Measurements from ENCODE around the gene VTN.

VTN gene

DNA sequence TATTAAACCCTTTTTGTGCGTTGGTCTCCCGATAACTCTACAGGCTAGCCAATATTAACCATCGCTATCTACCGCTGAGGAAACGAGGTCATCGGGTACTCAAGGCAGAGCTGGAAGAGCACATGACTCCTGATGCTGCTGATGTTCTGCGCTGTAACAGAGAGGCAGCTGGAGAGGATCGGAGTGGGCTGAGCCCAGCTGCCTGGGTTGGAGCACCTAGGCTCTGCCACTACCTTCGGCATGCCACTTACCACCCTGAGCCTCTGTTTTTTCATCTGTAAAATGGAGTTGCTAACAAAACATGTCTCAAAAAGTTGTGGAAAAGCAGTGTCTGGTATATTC is 36.3 kb upstream of the VTN start:
- H3K27ac ChIP-seq, result peak overlapping the region; percentile 83
- TF ChIP-seq ZFX (IDR thresholded peaks at IDR 0.05) (no peak), CTCF (conservative IDR thresholded peaks at IDR 0.05) (no peak)

DNA sequence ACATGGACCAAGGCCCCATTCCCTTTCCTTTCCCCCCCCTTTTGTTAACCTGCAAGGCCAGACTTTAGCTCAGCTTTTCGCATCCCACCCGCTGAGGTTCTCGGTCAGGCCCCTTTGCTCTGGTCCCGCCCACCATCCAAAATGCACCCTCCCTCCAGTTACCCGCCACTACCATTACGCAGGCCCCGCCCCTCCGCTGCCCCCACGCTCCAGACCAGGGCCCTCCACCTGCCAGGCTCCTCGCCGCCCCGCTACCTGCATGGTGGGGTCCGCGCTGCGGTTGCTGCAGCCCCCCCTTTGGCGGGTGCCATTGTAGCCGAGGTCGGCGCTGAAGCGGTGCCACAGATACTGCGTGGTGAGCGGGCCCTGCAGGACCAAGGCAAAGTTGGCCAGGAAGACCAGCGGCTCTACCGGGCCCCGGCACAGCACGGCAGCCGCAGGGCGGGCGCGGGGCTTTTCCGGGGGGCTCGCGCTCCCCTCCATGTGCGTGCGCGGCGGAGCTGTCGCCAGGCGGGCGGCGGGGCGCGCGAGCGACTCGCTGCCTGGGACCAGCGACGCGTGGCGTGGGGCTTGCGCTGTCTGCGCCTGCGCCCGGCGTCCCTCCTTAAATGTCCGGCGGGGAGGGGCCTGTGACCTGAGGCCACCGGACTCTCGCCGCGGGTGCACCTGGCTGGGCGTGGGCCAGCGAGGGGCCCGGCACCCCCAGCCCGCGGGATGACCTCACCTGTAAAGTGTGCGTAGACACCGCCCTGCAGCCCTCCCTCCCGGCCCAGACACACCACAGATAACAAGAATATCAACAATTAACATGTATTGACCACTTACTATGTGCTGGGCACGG is 35.7 kb upstream of the VTN start, which contains the start of gene SLC46A1:
Gene SLC46A1, minus strand, starts transcription at position 581 of the 841 bp plus-strand sequence. Its CDS starts 98 bp downstream, at position 483.
- H3K27ac ChIP-seq, result peak within 1 kb of the TSS; percentile 83

DNA sequence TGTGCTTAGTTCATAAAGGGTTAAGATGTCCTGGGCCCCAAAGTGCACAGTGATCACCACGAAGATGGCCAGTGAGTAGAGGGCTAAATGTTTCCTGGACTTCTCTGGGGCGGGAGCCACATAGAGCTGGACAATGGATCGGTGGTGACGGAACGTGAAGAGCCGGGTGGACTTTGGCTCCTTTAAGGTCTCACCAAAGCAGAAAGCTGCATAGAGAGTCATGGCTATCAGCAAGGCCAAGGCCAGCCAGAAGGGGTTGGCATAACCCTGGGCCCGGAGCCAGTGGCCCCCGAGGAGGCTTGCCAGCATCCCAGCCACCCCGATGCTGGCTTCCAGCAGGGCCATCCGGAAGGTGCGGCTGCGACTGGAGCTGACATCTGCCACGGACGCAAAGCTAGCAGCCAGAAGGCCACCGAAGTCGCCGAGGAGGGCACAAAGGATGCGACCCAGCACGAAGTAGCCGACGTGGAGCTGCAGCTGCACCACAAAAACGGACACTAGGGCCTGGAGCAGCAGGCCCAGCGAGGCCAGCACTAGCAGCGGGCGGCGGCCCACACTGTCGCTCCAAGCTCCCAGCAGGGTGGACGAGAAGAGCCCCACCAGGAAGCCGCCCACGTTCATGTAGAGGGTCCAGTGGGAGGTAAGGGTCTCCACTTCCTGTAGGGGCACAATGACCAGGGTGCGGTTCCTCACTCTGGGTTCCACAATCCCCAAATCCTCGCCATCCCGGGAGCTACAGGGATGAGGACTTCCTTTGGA is 34.9 kb upstream of the VTN start:
- TF ChIP-seq CTCF (conservative IDR thresholded peaks at IDR 0.05), result no peak
- TF ChIP-seq ZFX (IDR thresholded peaks at IDR 0.05), result no peak
- H3K27ac ChIP-seq, result peak overlapping the region; percentile 83

More for the DNA sequence above, 35.7 kb upstream of the VTN start, which contains the start of gene SLC46A1:
- TF ChIP-seq CTCF (conservative IDR thresholded peaks at IDR 0.05) (no peak), ZFX (IDR thresholded peaks at IDR 0.05) (peak; percentile 80; the same call in 1 of the 2 replicates)

DNA sequence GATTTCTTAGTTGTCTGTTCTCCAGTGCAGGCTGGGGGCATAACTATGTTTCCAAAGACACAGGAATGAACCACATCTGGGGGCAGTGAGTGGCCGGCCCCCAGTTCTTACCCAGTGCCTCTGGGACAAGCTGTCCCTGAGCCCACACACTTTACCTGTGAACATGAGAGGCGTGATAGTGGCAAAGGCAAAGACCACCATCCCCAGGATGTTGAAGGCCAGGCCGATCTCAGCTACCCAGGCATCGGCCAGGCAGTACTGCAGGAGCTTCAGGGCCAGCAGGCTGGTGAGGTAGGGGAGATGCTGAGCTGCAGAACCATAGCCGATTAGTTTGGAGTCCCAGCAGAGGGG is 34.3 kb upstream of the VTN start:
- H3K27ac ChIP-seq, result no peak overlapping the region
- TF ChIP-seq ZFX (IDR thresholded peaks at IDR 0.05) (no peak), CTCF (conservative IDR thresholded peaks at IDR 0.05) (no peak)

GRCh38 chr17:28404007-28404406 is 33.9 kb upstream of the VTN start:
- H3K27ac ChIP-seq, result no peak overlapping the region
- TF ChIP-seq CTCF (conservative IDR thresholded peaks at IDR 0.05) (no peak), ZFX (IDR thresholded peaks at IDR 0.05) (no peak)

GRCh38 chr17:28402844-28403243 is 32.7 kb upstream of the VTN start:
- no peak for TF ChIP-seq CTCF (conservative IDR thresholded peaks at IDR 0.05)
- no peak for TF ChIP-seq ZFX (IDR thresholded peaks at IDR 0.05)
- H3K27ac ChIP-seq, result no peak overlapping the region

GRCh38 chr17:28402224-28402630 is 32.1 kb upstream of the VTN start:
- no peak overlapping the region for H3K27ac ChIP-seq
- TF ChIP-seq CTCF (conservative IDR thresholded peaks at IDR 0.05) (no peak), ZFX (IDR thresholded peaks at IDR 0.05) (no peak)
